CD8-positive, alpha-beta memory T cell (primary cell): ENCODE measurements around the gene TTC28. TPM values are rescaled to one million over a fixed set of nuclear protein-coding genes. Genes with fewer than 3 reads are reported as not detected.

Experiments used
- CTCF ChIA-PET: fragments of 350-600 bp; sonication (Branson Sonifier 250); formaldehyde crosslinking; loops from one replicate; lab custom pipeline; 2021; ENCODE audit warnings: antibody characterized with exemption; lab: Charles Lee
- POLR2A ChIA-PET: fragments of 350-600 bp; sonication (Branson Sonifier 250); formaldehyde crosslinking; loops from one replicate; lab custom pipeline; 2021; ENCODE audit warnings: antibody characterized with exemption; lab: Charles Lee
- DNase-seq, 5 donors: peaks; one replicate each; pipeline versions ENCODE4 v3.0.0 to v3.0.0-alpha.2; 2020 to 2022; ENCODE audit warnings: mixed read lengths in 1 of 5
- H3K27ac ChIP-seq: one replicate; pipeline ENCODE4 v1.7.0; 2013; ENCODE audit warnings: low read depth, mild to moderate bottlenecking, low read length, moderate library complexity
- H3K27me3 ChIP-seq: 2 replicates; pipeline ENCODE4 v1.7.0; 2013; ENCODE audit warnings: low read length, mild to moderate bottlenecking; ENCODE audit not compliant: insufficient read depth, poor library complexity, severe bottlenecking
- H3K36me3 ChIP-seq: 2 replicates; pipeline ENCODE4 v1.7.0; 2013; ENCODE audit warnings: mild to moderate bottlenecking, low read length, moderate library complexity; ENCODE audit not compliant: insufficient read depth
- H3K4me1 ChIP-seq: 2 replicates; pipeline ENCODE4 v1.7.0; 2013; ENCODE audit warnings: mild to moderate bottlenecking, low read length, moderate library complexity; ENCODE audit not compliant: insufficient read depth
- H3K4me3 ChIP-seq: 2 replicates; pipeline ENCODE4 v1.7.0; 2013; ENCODE audit warnings: mild to moderate bottlenecking, low read length
- H3K9me3 ChIP-seq: 2 replicates; pipeline ENCODE4 v1.7.0; 2013; ENCODE audit warnings: mild to moderate bottlenecking, low read length
- H3K27ac Mint-ChIP-seq, 8 donors: one replicate each; pipeline ENCODE4 v1.8.0; 2020 to 2021; ENCODE audit warnings: mixed read lengths in 8 of 8, mild to moderate bottlenecking in 6 of 8, inconsistent platforms in 3 of 8, moderate library complexity in 3 of 8
- H3K27me3 Mint-ChIP-seq, 2 donors: one replicate each; pipeline ENCODE4 v1.8.0; 2020 to 2021; ENCODE audit warnings: mixed read lengths in 2 of 2, mild to moderate bottlenecking in 1 of 2, moderate library complexity in 1 of 2
- H3K36me3 Mint-ChIP-seq, 3 donors: one replicate each; pipeline ENCODE4 v1.8.0; 2020 to 2021; ENCODE audit warnings: mixed read lengths in 3 of 3, inconsistent platforms in 1 of 3, mild to moderate bottlenecking in 1 of 3
- H3K4me1 Mint-ChIP-seq, 3 donors: one replicate each; pipeline ENCODE4 v1.8.0; 2020 to 2021; ENCODE audit warnings: mixed read lengths in 3 of 3, inconsistent platforms in 1 of 3, mild to moderate bottlenecking in 1 of 3
- H3K4me3 Mint-ChIP-seq, 7 donors: one replicate each; pipeline ENCODE4 v1.8.0; 2020 to 2021; ENCODE audit warnings: mixed read lengths in 7 of 7, mild to moderate bottlenecking in 6 of 7, moderate library complexity in 4 of 7, inconsistent platforms in 2 of 7
- H3K9me3 Mint-ChIP-seq, 5 donors: one replicate each; pipeline ENCODE4 v1.8.0; 2020 to 2022; ENCODE audit warnings: mixed read lengths in 5 of 5, mild to moderate bottlenecking in 3 of 5, moderate library complexity in 2 of 5, inconsistent platforms in 1 of 5
- polyA plus RNA-seq: library from polyadenylated mRNA; unstranded; fragments of 300-500 nt; fragmentation: Illumina TruSeq; gene quantifications from one replicate; pipeline ENCODE4 v1.2.3, GENCODE V29; 2021
- total RNA-seq, 2 experiments: library from RNA; stranded (reverse); gene quantifications; one replicate each; pipeline ENCODE4 v1.2.3, GENCODE V29; 2021

TTC28 gene
- total and polyA plus RNA-seq, 3 experiments from 2014 or later, result 0.24 to 0.60 (median 0.51) TPM

- DNase-seq, result no peak
- H3K4me3 Mint-ChIP-seq, result no peak overlapping the region
- Histone ChIP-seq H3K27ac (no peak overlapping the region), H3K4me1 (no peaks in the 10 kb centered on the region), H3K9me3 (no peaks in the 10 kb centered on the region), H3K36me3 (no peaks in the 10 kb centered on the region), H3K27me3 (no peaks in the 10 kb centered on the region), H3K4me3 (no peak overlapping the region)
- ChIA-PET POLR2A (no interaction called here), CTCF (no interaction called here)
- no peaks in the 10 kb centered on the region for H3K4me1 Mint-ChIP-seq
- H3K9me3 Mint-ChIP-seq, result no peaks in the 10 kb centered on the region
- H3K36me3 Mint-ChIP-seq, result no peaks in the 10 kb centered on the region
- H3K27ac Mint-ChIP-seq, result no peak overlapping the region
- peaks cover 8 to 20% of the 10 kb centered on the region in 2 donors for H3K27me3 Mint-ChIP-seq
Observed at GRCh38 chr22:28299753-28300152, 379.9 kb downstream of the TTC28 start.

GRCh38 chr22:28299309-28299708 lies 380.3 kb downstream of the TTC28 start:
- no peak overlapping the region for H3K4me3 Mint-ChIP-seq
- no peak for DNase-seq
- H3K4me1 Mint-ChIP-seq, result no peaks in the 10 kb centered on the region
- peaks cover 10 to 21% of the 10 kb centered on the region in 2 donors for H3K27me3 Mint-ChIP-seq
- no peaks in the 10 kb centered on the region for H3K36me3 Mint-ChIP-seq
- Histone ChIP-seq H3K9me3 (no peaks in the 10 kb centered on the region), H3K36me3 (no peaks in the 10 kb centered on the region), H3K27me3 (no peaks in the 10 kb centered on the region), H3K4me3 (no peak overlapping the region), H3K4me1 (no peaks in the 10 kb centered on the region), H3K27ac (no peak overlapping the region)
- H3K9me3 Mint-ChIP-seq, result no peaks in the 10 kb centered on the region
- ChIA-PET CTCF (no interaction called here), POLR2A (no interaction called here)
- H3K27ac Mint-ChIP-seq, result no peak overlapping the region

GRCh38 chr22:28297504-28297903 lies 382.1 kb downstream of the TTC28 start:
- Histone ChIP-seq H3K4me3 (no peak overlapping the region), H3K9me3 (no peaks in the 10 kb centered on the region), H3K27me3 (no peaks in the 10 kb centered on the region), H3K4me1 (no peaks in the 10 kb centered on the region), H3K36me3 (no peaks in the 10 kb centered on the region), H3K27ac (no peak overlapping the region)
- ChIA-PET CTCF (no interaction called here), POLR2A (no interaction called here)
- Mint-ChIP-seq H3K4me3 (no peak overlapping the region), H3K9me3 (no peaks in the 10 kb centered on the region), H3K36me3 (no peaks in the 10 kb centered on the region), H3K4me1 (no peaks in the 10 kb centered on the region), H3K27ac (no peak overlapping the region), H3K27me3 (peaks cover 10 to 21% of the 10 kb centered on the region in 2 donors)
- no peak for DNase-seq

GRCh38 chr22:28296452-28296851 lies 383.2 kb downstream of the TTC28 start:
- ChIA-PET CTCF (no interaction called here), POLR2A (no interaction called here)
- Histone ChIP-seq H3K4me1 (no peaks in the 10 kb centered on the region), H3K27ac (no peak overlapping the region), H3K36me3 (no peaks in the 10 kb centered on the region), H3K9me3 (no peaks in the 10 kb centered on the region), H3K4me3 (no peak overlapping the region), H3K27me3 (no peaks in the 10 kb centered on the region)
- peaks cover 10 to 16% of the 10 kb centered on the region in 2 donors for H3K27me3 Mint-ChIP-seq
- no peak overlapping the region for H3K4me3 Mint-ChIP-seq
- H3K9me3 Mint-ChIP-seq, result no peaks in the 10 kb centered on the region
- no peak for DNase-seq
- no peaks in the 10 kb centered on the region for H3K4me1 Mint-ChIP-seq
- H3K36me3 Mint-ChIP-seq, result no peaks in the 10 kb centered on the region
- no peak overlapping the region for H3K27ac Mint-ChIP-seq

- Histone ChIP-seq H3K4me3 (no peak overlapping the region), H3K27ac (no peak overlapping the region), H3K27me3 (peaks cover 4% of the 10 kb centered on the region), H3K9me3 (no peaks in the 10 kb centered on the region), H3K4me1 (no peaks in the 10 kb centered on the region), H3K36me3 (no peaks in the 10 kb centered on the region)
- Mint-ChIP-seq H3K27ac (no peak overlapping the region), H3K36me3 (no peaks in the 10 kb centered on the region), H3K4me3 (no peak overlapping the region), H3K9me3 (no peaks in the 10 kb centered on the region), H3K4me1 (no peaks in the 10 kb centered on the region), H3K27me3 (peaks cover 4 to 10% of the 10 kb centered on the region in 2 donors)
- no peak for DNase-seq
- CTCF ChIA-PET, result no interaction called here
- POLR2A ChIA-PET, result no interaction called here
Observed at GRCh38 chr22:28283068-28283654, 396.5 kb downstream of the TTC28 start.

- Mint-ChIP-seq H3K36me3 (no peaks in the 10 kb centered on the region), H3K9me3 (no peaks in the 10 kb centered on the region), H3K27ac (no peak overlapping the region), H3K27me3 (peaks cover 4 to 9% of the 10 kb centered on the region in 2 donors), H3K4me1 (no peaks in the 10 kb centered on the region), H3K4me3 (no peak overlapping the region)
- no peak for DNase-seq
- no peaks in the 10 kb centered on the region for H3K9me3 ChIP-seq
- ChIA-PET CTCF (no interaction called here), POLR2A (no interaction called here)
- H3K4me3 ChIP-seq, result no peak overlapping the region
- no peaks in the 10 kb centered on the region for H3K36me3 ChIP-seq
- H3K4me1 ChIP-seq, result no peaks in the 10 kb centered on the region
- peaks cover 4% of the 10 kb centered on the region for H3K27me3 ChIP-seq
- no peak overlapping the region for H3K27ac ChIP-seq
Observed at GRCh38 chr22:28282405-28283067, 397.1 kb downstream of the TTC28 start.

- Histone ChIP-seq H3K27me3 (peaks cover 4% of the 10 kb centered on the region), H3K4me1 (no peaks in the 10 kb centered on the region), H3K9me3 (no peaks in the 10 kb centered on the region), H3K4me3 (no peak overlapping the region), H3K27ac (no peak overlapping the region), H3K36me3 (no peaks in the 10 kb centered on the region)
- H3K27ac Mint-ChIP-seq, result no peak overlapping the region
- H3K36me3 Mint-ChIP-seq, result no peaks in the 10 kb centered on the region
- ChIA-PET POLR2A (no interaction called here), CTCF (no interaction called here)
- peaks cover 4 to 6% of the 10 kb centered on the region in 2 donors for H3K27me3 Mint-ChIP-seq
- no peak for DNase-seq
- H3K9me3 Mint-ChIP-seq, result no peaks in the 10 kb centered on the region
- H3K4me3 Mint-ChIP-seq, result no peak overlapping the region
- no peaks in the 10 kb centered on the region for H3K4me1 Mint-ChIP-seq
Observed at GRCh38 chr22:28279888-28280287, 399.8 kb downstream of the TTC28 start.

GRCh38 chr22:28269277-28269676 lies 410.4 kb downstream of the TTC28 start:
- no peaks in the 10 kb centered on the region for H3K9me3 Mint-ChIP-seq
- no peak overlapping the region for H3K27ac Mint-ChIP-seq
- CTCF ChIA-PET, result no interaction called here
- H3K27ac ChIP-seq, result no peak overlapping the region
- peaks cover 3 to 42% of the 10 kb centered on the region in 2 donors for H3K27me3 Mint-ChIP-seq
- peaks cover 0 to 2% (median 0%) of the 10 kb centered on the region in 3 donors for H3K36me3 Mint-ChIP-seq
- H3K4me3 ChIP-seq, result no peak overlapping the region
- no peaks in the 10 kb centered on the region for H3K4me1 ChIP-seq
- H3K36me3 ChIP-seq, result no peaks in the 10 kb centered on the region
- H3K4me3 Mint-ChIP-seq, result no peak overlapping the region
- peaks cover 3% of the 10 kb centered on the region for H3K27me3 ChIP-seq
- POLR2A ChIA-PET, result no interaction called here
- H3K4me1 Mint-ChIP-seq, result no peaks in the 10 kb centered on the region
- DNase-seq, result no peak
- no peaks in the 10 kb centered on the region for H3K9me3 ChIP-seq
